H9 (cell line): ENCODE results near the gene ENTPD6. TPM values are rescaled to one million over a fixed set of nuclear protein-coding genes. Genes with fewer than 3 reads are reported as not detected.

ENCODE experiments used
- DNase-seq: peaks from one replicate; pipeline ENCODE4 v3.0.0-alpha.2; 2017
- H2AFZ ChIP-seq: one replicate; pipeline ENCODE4 v1.6.1; 2013; ENCODE audit warnings: mild to moderate bottlenecking, low read length, control low read depth, moderate library complexity
- H2AK5ac ChIP-seq: 2 replicates; pipeline ENCODE4 v1.6.1; 2013; ENCODE audit warnings: low read length, control low read depth, mixed read lengths; ENCODE audit not compliant: insufficient read length
- H2BK120ac ChIP-seq: one replicate; pipeline ENCODE4 v1.6.1; 2013; ENCODE audit warnings: low read depth, mild to moderate bottlenecking, low read length, control low read depth, inconsistent platforms; ENCODE audit not compliant: poor library complexity, severe bottlenecking
- H2BK12ac ChIP-seq: 2 replicates; pipeline ENCODE4 v1.6.1; 2013; ENCODE audit warnings: low read length, control low read depth, mixed read lengths, low read depth; ENCODE audit not compliant: insufficient read length
- H2BK15ac ChIP-seq: 2 replicates; pipeline ENCODE4 v1.6.1; 2013; ENCODE audit warnings: low read depth, low read length, control low read depth
- H2BK20ac ChIP-seq: one replicate; pipeline ENCODE4 v1.6.1; 2013; ENCODE audit warnings: low read depth, mild to moderate bottlenecking, low read length, control low read depth, inconsistent platforms; ENCODE audit not compliant: poor library complexity, severe bottlenecking
- H2BK5ac ChIP-seq: 2 replicates; pipeline ENCODE4 v1.6.1; 2013; ENCODE audit warnings: low read length, control low read depth, mixed read lengths; ENCODE audit not compliant: insufficient read length
- H3K14ac ChIP-seq: 2 replicates; pipeline ENCODE4 v1.6.1; 2013; ENCODE audit warnings: low read length, control low read depth; ENCODE audit not compliant: insufficient read depth
- H3K18ac ChIP-seq: 2 replicates; pipeline ENCODE4 v1.6.1; 2013; ENCODE audit warnings: low read depth, mild to moderate bottlenecking, mixed read lengths, low read length, control low read depth; ENCODE audit not compliant: insufficient read length
- H3K23ac ChIP-seq: 2 replicates; pipeline ENCODE4 v1.6.1; 2013; ENCODE audit warnings: low read length, control low read depth, mixed read lengths, low read depth; ENCODE audit not compliant: insufficient read length
- H3K23me2 ChIP-seq: 2 replicates; pipeline ENCODE4 v1.6.1; 2013; ENCODE audit warnings: low read depth, mild to moderate bottlenecking, mixed read lengths, low read length, control low read depth; ENCODE audit not compliant: insufficient read length, poor library complexity, severe bottlenecking
- H3K27ac ChIP-seq: 2 replicates; pipeline ENCODE4 v1.5.1; 2013; ENCODE audit warnings: low read length, control low read depth, mixed read lengths, low read depth; ENCODE audit not compliant: insufficient read length
- H3K27me3 ChIP-seq: 2 replicates; pipeline ENCODE4 v1.6.1; 2013; ENCODE audit warnings: low read length, control low read depth, inconsistent platforms; ENCODE audit not compliant: insufficient read depth
- H3K4ac ChIP-seq: 2 replicates; pipeline ENCODE4 v1.6.1; 2013; ENCODE audit warnings: low read depth, mild to moderate bottlenecking, control low read depth, inconsistent platforms, low read length, moderate library complexity
- H3K4me1 ChIP-seq: 2 replicates; pipeline ENCODE4 v1.6.1; 2013; ENCODE audit warnings: low read length, control low read depth, inconsistent platforms; ENCODE audit not compliant: insufficient read depth
- H3K4me2 ChIP-seq: 2 replicates; pipeline ENCODE4 v1.6.1; 2013; ENCODE audit warnings: low read length, control low read depth, mixed read lengths; ENCODE audit not compliant: insufficient read length, insufficient read depth
- H3K56ac ChIP-seq: 2 replicates; pipeline ENCODE4 v1.6.1; 2013; ENCODE audit warnings: low read depth, mild to moderate bottlenecking, mixed read lengths, low read length, control low read depth; ENCODE audit not compliant: insufficient read length
- H3K79me1 ChIP-seq: 2 replicates; pipeline ENCODE4 v1.6.1; 2013; ENCODE audit warnings: low read depth, mild to moderate bottlenecking, moderate library complexity, low read length, control low read depth, inconsistent platforms; ENCODE audit not compliant: insufficient read depth, poor library complexity, severe bottlenecking
- H3K79me2 ChIP-seq: 2 replicates; pipeline ENCODE4 v1.6.1; 2013; ENCODE audit warnings: low read length, control low read depth, inconsistent platforms; ENCODE audit not compliant: insufficient read depth
- H3K9ac ChIP-seq: 2 replicates; pipeline ENCODE4 v1.6.1; 2013; ENCODE audit warnings: low read length, control low read depth, mixed read lengths; ENCODE audit not compliant: insufficient read length; ENCODE audit errors: extremely low read depth
- H3K9me3 ChIP-seq: one replicate; pipeline ENCODE4 v1.6.1; 2013; ENCODE audit warnings: low read depth, low read length, inconsistent platforms; ENCODE audit not compliant: control insufficient read depth
- H3T11ph ChIP-seq: one replicate; pipeline ENCODE4 v1.6.1; 2013; ENCODE audit warnings: mild to moderate bottlenecking, low read length, control low read depth, inconsistent platforms
- H4K20me1 ChIP-seq: one replicate; pipeline ENCODE4 v1.6.1; 2013; ENCODE audit not compliant: control insufficient read depth, insufficient read length, insufficient read depth
- H4K5ac ChIP-seq: 2 replicates; pipeline ENCODE4 v1.6.1; 2013; ENCODE audit warnings: low read depth, mild to moderate bottlenecking, mixed read lengths, low read length, control low read depth; ENCODE audit not compliant: insufficient read length
- H4K8ac ChIP-seq: replicated peaks from 2 replicates; pipeline ENCODE4 v1.6.1; 2013; ENCODE audit warnings: low read length, control low read depth, mixed read lengths, low read depth; ENCODE audit not compliant: insufficient read length
- H4K91ac ChIP-seq: 2 replicates; pipeline ENCODE4 v1.6.1; 2013; ENCODE audit warnings: low read depth, mild to moderate bottlenecking, moderate library complexity, mixed read lengths, low read length, control low read depth; ENCODE audit not compliant: insufficient read length
- H3K27ac Mint-ChIP-seq, 3 experiments: 2 replicates in 2 of 3; 3 replicates in 1 of 3; pipeline ENCODE4 v1.8.0; 2020 to 2021; ENCODE audit warnings: mixed read lengths in 3 of 3, mild to moderate bottlenecking in 1 of 3, moderate library complexity in 1 of 3
- H3K27me3 Mint-ChIP-seq: 2 replicates; pipeline ENCODE4 v1.8.0; 2021; ENCODE audit warnings: low read depth, mild to moderate bottlenecking, moderate library complexity, mixed read lengths
- H3K36me3 Mint-ChIP-seq, 3 experiments: 2 replicates in 2 of 3; 3 replicates in 1 of 3; pipeline ENCODE4 v1.8.0; 2020 to 2021; ENCODE audit warnings: low read depth in 3 of 3, mixed read lengths in 3 of 3; ENCODE audit not compliant: insufficient read depth in 1 of 3
- H3K4me1 Mint-ChIP-seq, 2 experiments: 2 replicates each; pipeline ENCODE4 v1.8.0; 2020; ENCODE audit warnings: mixed read lengths in 2 of 2
- H3K4me3 Mint-ChIP-seq, 2 experiments: 2 replicates in 1 of 2; 3 replicates in 1 of 2; pipeline ENCODE4 v1.8.0; 2020 to 2021; ENCODE audit warnings: mild to moderate bottlenecking in 2 of 2, mixed read lengths in 2 of 2, moderate library complexity in 1 of 2
- H3K9me3 Mint-ChIP-seq, 2 experiments: 2 replicates in 1 of 2; 3 replicates in 1 of 2; pipeline ENCODE4 v1.8.0; 2020; ENCODE audit warnings: mild to moderate bottlenecking in 2 of 2, mixed read lengths in 2 of 2, moderate library complexity in 1 of 2
- CTCF ChIP-seq: fragments of 200-600 bp; sonication (generic); conservative IDR thresholded peaks from 3 replicates; pipeline ENCODE4 v1.8.0; 2021; ENCODE audit warnings: antibody characterized with exemption, mild to moderate bottlenecking
- WGBS: extraction: QIAGEN DNeasy Blood & Tissue Kit; methylation state at CpG from one replicate; pipeline ENCODE4 v1.1.7; 2013; ENCODE audit warnings: missing lambda C conversion rate, low lambda C conversion rate, mixed read lengths; ENCODE audit not compliant: insufficient read length; ENCODE audit errors: extremely low coverage; 5-methylcytosine and 5-hydroxymethylcytosine counted together
- total RNA-seq: library from RNA; stranded (reverse); gene quantifications from 2 replicates; pipeline ENCODE4 v1.2.1, GENCODE V29; 2021

Gene ENTPD6
- total RNA-seq, 1 experiment from 2014 or later, result 57.4 TPM

- Histone ChIP-seq H3K14ac (no peak overlapping the region), H3K23ac (no peak overlapping the region), H3K56ac (no peak overlapping the region), H4K5ac (no peak overlapping the region), H2BK20ac (no peak overlapping the region), H2BK15ac (no peak overlapping the region), H3K4me2 (no peak overlapping the region), H3K4me1 (no peaks in the 10 kb centered on the region), H3K9me3 (no peaks in the 10 kb centered on the region), H2AFZ (no peak overlapping the region), H3K9ac (no peak overlapping the region), H3K79me1 (no peaks in the 10 kb centered on the region), H2AK5ac (no peak overlapping the region), H2BK5ac (no peak overlapping the region), H4K91ac (no peak overlapping the region), H3K27me3 (no peaks in the 10 kb centered on the region; the same call in 1 of the 2 replicates), H3K18ac (no peak overlapping the region), H4K20me1 (no peaks in the 10 kb centered on the region), H3T11ph (no peak overlapping the region), H3K4ac (no peak overlapping the region), H2BK12ac (no peak overlapping the region), H3K23me2 (peaks cover 6% of the 10 kb centered on the region), H3K27ac (no peak overlapping the region), H2BK120ac (no peak overlapping the region), H3K79me2 (peaks cover under 1% of the 10 kb centered on the region; the same call in 1 of the 2 replicates), H4K8ac (no peak overlapping the region)
- no peak overlapping the region for H3K4me3 Mint-ChIP-seq
- peaks cover 14% of the 10 kb centered on the region for H3K27me3 Mint-ChIP-seq
- DNase-seq, result no peak
- peaks cover 2 to 6% of the 10 kb centered on the region in 2 experiments; a peak in 3 of 5 replicates for H3K9me3 Mint-ChIP-seq
- no CpG with 5 or more reads among the region's 5 CpGs for WGBS
- no peak overlapping the region; a peak in 1 of 7 replicates for H3K27ac Mint-ChIP-seq
- H3K4me1 Mint-ChIP-seq, result peaks cover 43 to 47% of the 10 kb centered on the region in 2 experiments
- peaks cover 0 to 6% (median 0%) of the 10 kb centered on the region in 3 experiments; a peak in 1 of 7 replicates for H3K36me3 Mint-ChIP-seq
- TF ChIP-seq CTCF, result no peak
These were observed 49.5 kb downstream of the ENTPD6 start for GRCh38 chr20:25244976-25245375.
